Adrenal gland (tissue), 12 donors: ENCODE results near the gene LRP2. TPM values are rescaled to one million over a fixed set of nuclear protein-coding genes. Genes with fewer than 3 reads are reported as not detected.

Experiments
- DNase-seq, 7 donors: peaks; one replicate each; pipeline ENCODE4 v3.0.0-alpha.2; 2019 to 2020
- H3K27ac ChIP-seq, 5 donors: fragments of 200-600 bp; sonication (generic) in 4 of 5; 1 replicate in 3 of 5; 2 replicates in 2 of 5; pipeline versions ENCODE4 v1.5.1 to v1.8.0; 2016 to 2020; ENCODE audit warnings: mild to moderate bottlenecking in 1 of 5
- H3K27me3 ChIP-seq: fragments of 200-600 bp; 2 replicates; pipeline ENCODE4 v1.8.0; 2021
- H3K36me3 ChIP-seq, 2 donors: fragments of 200-600 bp; replicated peaks in 1 of 2; 1 replicate in 1 of 2; 2 replicates in 1 of 2; pipeline versions ENCODE4 v1.5.1 to v1.8.0; 2018 to 2022
- H3K4me1 ChIP-seq, 2 donors: fragments of 200-600 bp; replicated peaks in 1 of 2; 1 replicate in 1 of 2; 2 replicates in 1 of 2; pipeline versions ENCODE4 v1.5.1 to v1.8.0; 2018 to 2021
- H3K4me3 ChIP-seq, 4 donors: fragments of 200-600 bp; sonication (generic) in 3 of 4; one replicate each; pipeline ENCODE4 v1.5.1; 2016 to 2018
- H3K9me3 ChIP-seq, 3 donors: fragments of 200-600 bp; sonication (generic) in 1 of 3; replicated peaks in 1 of 3; 1 replicate in 2 of 3; 2 replicates in 1 of 3; pipeline versions ENCODE4 v1.5.1 to v1.8.0; 2016 to 2021
- POLR2A ChIP-seq, 2 donors: fragments of 450-650 bp; IDR thresholded peaks; one replicate each; pipeline ENCODE4 v1.6.1; 2017; ENCODE audit warnings: antibody characterized with exemption in 2 of 2, mild to moderate bottlenecking in 2 of 2, moderate library complexity in 1 of 2
- WGBS, 4 donors: extraction: QIAGEN DNeasy Blood & Tissue Kit in 2 of 4; methylation state at CpG; one replicate each; pipeline versions ENCODE4 v1.1.5 to v1.1.7; 2013 to 2017; 5-methylcytosine and 5-hydroxymethylcytosine counted together
- intact Hi-C, 2 donors: fragments of 100-400 bp; cut with DNase I; formaldehyde crosslinking; loops; one replicate each; pipeline versions ENCODE4 v1.14.1 to v1.15.0; 2022 to 2023
- polyA plus RNA-seq, 3 donors: library from polyadenylated mRNA; stranded (reverse); fragments of 200-250 nt in 2 of 3; fragments of 350-450 nt in 1 of 3; fragmentation: Illumina TruSeq in 1 of 3; extraction: RNeasy Lipid Tissue Mini Kit (QIAGEN cat#74804) in 1 of 3; gene quantifications; one replicate each; pipeline ENCODE4 v1.2.3, GENCODE V29; 2013 to 2014
- total RNA-seq, 9 donors: library from RNA; depleted of rRNA in 4 of 9; stranded (reverse); fragments of >200 nt in 4 of 9; fragments of 120-200 nt in 1 of 9; fragmentation: NEBNext Ultra II Directional in 1 of 9; extraction: Animal tissue kit (Norgen Biotek cat#: 25700) in 1 of 9; gene quantifications; one replicate each; pipeline versions ENCODE4 v1.1.0 to v1.2.4, GENCODE V29; 2013 to 2023
- TF ChIP-seq, protein P1 (sequence below), 6 experiments: fragments of 450-650 bp in 4 of 6; fragments of 200-600 bp in 2 of 6; sonication (generic) in 1 of 6; IDR thresholded peaks; 1 replicate in 5 of 6; 2 replicates in 1 of 6; pipeline versions ENCODE4 v1.5.1 to v1.8.0; 2016 to 2021; ENCODE audit warnings: antibody characterized with exemption in 6 of 6, mild to moderate bottlenecking in 2 of 6, moderate library complexity in 1 of 6
- donor health status: healthy with polysubstance abuse.
- donor health status: Bipolar disorder and iron deficiency.
- donor health status: DM: yes; HTN: yes; CAD: no.
- donor health status: DM: no; HTN: no; CAD: no.
- donor health status: DM: no; HTN: no; CAD: no.
- donor health status: DM: yes; HTN: yes; CAD: no.

The LRP2 gene
- total and polyA plus RNA-seq, 12 donors, result 0.04 to 0.43 (median 0.10) TPM; not detected in 8

DNA sequence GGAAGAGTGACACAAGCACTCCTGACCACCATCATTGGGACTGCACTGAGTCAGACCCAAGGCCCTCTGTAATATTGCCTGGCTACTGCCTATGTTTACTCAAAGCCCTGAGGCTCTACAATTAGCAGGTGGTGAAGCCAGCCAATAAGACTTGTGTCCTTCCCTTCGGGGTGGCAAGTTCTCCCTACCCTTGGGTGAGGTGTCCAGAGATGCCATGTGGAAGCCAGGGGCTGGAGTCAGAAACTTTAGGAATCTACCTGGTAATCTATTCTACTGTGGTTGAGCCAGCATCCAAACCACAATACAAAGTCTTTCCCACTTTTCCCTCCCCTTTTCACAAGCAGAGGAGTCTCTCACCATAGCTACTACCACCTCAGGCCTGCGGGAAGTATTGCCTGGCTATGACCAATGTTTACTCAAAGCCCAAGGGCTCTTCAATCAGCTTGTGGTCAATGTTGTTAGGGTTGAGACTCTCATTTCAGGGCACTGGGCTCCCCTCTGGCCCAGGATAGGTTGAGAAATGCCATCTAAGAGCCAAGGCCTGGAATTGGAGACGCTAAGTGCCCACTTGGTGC, 275.4 kb downstream of the LRP2 start:
- Histone ChIP-seq H3K36me3 (no peaks in the 10 kb centered on the region), H3K9me3 (no peaks in the 10 kb centered on the region), H3K27ac (no peak overlapping the region), H3K4me3 (no peak overlapping the region), H3K27me3 (no peaks in the 10 kb centered on the region), H3K4me1 (no peaks in the 10 kb centered on the region)
- no peak for DNase-seq
- WGBS, 4 donors, result 80 to 93% (median 85%) methylated on average over 3 of the region's 3 CpGs
- intact Hi-C loops, result no loop called here
- TF ChIP-seq, protein P1, sequence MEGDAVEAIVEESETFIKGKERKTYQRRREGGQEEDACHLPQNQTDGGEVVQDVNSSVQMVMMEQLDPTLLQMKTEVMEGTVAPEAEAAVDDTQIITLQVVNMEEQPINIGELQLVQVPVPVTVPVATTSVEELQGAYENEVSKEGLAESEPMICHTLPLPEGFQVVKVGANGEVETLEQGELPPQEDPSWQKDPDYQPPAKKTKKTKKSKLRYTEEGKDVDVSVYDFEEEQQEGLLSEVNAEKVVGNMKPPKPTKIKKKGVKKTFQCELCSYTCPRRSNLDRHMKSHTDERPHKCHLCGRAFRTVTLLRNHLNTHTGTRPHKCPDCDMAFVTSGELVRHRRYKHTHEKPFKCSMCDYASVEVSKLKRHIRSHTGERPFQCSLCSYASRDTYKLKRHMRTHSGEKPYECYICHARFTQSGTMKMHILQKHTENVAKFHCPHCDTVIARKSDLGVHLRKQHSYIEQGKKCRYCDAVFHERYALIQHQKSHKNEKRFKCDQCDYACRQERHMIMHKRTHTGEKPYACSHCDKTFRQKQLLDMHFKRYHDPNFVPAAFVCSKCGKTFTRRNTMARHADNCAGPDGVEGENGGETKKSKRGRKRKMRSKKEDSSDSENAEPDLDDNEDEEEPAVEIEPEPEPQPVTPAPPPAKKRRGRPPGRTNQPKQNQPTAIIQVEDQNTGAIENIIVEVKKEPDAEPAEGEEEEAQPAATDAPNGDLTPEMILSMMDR (IDR thresholded peaks at IDR 0.05), result no peak
- TF ChIP-seq POLR2A (IDR thresholded peaks at IDR 0.05), result no peak

DNA sequence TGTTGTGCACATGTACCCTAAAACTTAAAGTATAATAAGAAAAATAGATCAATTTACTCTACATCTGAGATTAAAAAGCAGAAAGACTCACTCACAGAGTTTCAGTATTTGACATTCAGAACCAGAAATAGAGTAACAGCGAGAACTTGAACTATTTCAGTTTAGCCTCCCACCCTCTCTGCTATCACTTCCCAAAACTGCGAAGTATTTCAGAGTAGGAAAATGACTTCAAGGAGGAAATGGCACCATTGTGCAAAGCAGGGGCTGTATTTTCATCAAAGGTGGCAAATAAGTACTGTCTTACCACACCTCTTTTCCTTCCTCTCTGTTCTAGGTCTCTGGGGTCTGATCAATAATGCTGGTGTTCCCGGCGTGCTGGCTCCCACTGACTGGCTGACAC, 279.3 kb downstream of the LRP2 start:
- no peak for DNase-seq
- no peak for TF ChIP-seq POLR2A (IDR thresholded peaks at IDR 0.05)
- TF ChIP-seq, protein P1 (IDR thresholded peaks at IDR 0.05), result no peak
- 51 to 66% (median 58%) methylated on average over 4 of the region's 4 CpGs for WGBS, 4 donors
- Histone ChIP-seq H3K36me3 (no peaks in the 10 kb centered on the region), H3K27me3 (no peaks in the 10 kb centered on the region), H3K4me1 (no peaks in the 10 kb centered on the region), H3K4me3 (no peak overlapping the region), H3K9me3 (no peaks in the 10 kb centered on the region), H3K27ac (no peak overlapping the region)
- intact Hi-C loops, result no loop called here

DNA sequence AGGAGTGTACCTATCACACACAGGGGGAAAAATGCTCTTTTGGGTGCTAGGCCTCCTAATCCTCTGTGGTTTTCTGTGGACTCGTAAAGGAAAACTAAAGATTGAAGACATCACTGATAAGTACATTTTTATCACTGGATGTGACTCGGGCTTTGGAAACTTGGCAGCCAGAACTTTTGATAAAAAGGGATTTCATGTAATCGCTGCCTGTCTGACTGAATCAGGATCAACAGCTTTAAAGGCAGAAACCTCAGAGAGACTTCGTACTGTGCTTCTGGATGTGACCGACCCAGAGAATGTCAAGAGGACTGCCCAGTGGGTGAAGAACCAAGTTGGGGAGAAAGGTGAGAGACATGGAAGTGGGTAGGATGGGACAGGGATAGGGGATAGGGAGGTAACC, 280.8 kb downstream of the LRP2 start:
- 71 to 87% (median 74%) methylated on average over 5 of the region's 5 CpGs for WGBS, 4 donors
- H3K4me3 ChIP-seq, result no peak overlapping the region
- H3K9me3 ChIP-seq, result no peaks in the 10 kb centered on the region
- TF ChIP-seq, protein P1 (IDR thresholded peaks at IDR 0.05), result no peak
- TF ChIP-seq POLR2A (IDR thresholded peaks at IDR 0.05), result no peak
- no peak for DNase-seq
- H3K27ac ChIP-seq, result no peak overlapping the region
- H3K36me3 ChIP-seq, result no peaks in the 10 kb centered on the region
- intact Hi-C loops, result no loop called here
- no peaks in the 10 kb centered on the region for H3K27me3 ChIP-seq
- H3K4me1 ChIP-seq, result no peaks in the 10 kb centered on the region

DNA sequence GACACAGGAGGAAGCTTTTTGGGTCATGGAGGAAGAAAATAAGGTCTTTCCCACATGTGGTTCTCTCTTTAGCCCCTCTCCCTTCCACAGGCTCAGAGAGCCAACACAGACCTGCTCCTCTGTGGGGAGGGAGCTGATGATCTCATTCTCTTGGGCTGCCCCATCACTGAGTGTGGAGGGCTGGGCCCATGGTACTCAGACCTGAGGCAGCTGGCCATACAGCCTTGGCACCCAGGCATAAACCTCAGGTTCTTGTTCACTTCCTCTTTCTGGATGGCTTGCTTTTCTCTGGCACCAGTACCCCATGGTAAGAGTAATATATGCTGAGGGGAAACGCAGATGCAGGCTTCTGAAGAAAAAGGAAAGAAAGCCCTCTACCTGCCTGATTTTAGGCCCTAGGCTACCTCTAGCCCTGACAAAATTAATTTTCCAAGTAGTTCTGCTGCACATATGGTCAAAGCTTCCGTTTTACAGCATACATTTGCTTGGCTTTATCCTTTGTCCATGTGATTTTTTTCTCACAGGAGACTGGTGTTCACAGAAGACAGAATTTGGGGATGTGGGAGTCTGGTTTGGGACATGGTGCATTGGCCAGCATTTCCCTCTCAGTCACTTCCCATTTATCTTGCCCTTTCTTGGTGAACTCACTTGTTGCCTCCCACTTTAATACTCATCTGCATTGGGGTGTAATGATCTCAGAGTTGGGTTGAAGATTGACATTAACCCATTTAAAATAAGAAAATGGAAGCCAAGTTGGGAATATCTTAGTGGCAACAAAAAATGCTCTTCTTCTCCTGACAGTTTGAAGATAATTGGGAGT, 281.9 kb downstream of the LRP2 start:
- H3K27me3 ChIP-seq, result no peaks in the 10 kb centered on the region
- TF ChIP-seq, protein P1 (IDR thresholded peaks at IDR 0.05), result no peak
- no peak for TF ChIP-seq POLR2A (IDR thresholded peaks at IDR 0.05)
- no peak for DNase-seq
- 58 to 78% (median 70%) methylated on average over 2 of the region's 2 CpGs for WGBS, 4 donors
- H3K4me1 ChIP-seq, result no peaks in the 10 kb centered on the region
- H3K36me3 ChIP-seq, result no peaks in the 10 kb centered on the region
- intact Hi-C loops, result no loop called here
- no peaks in the 10 kb centered on the region for H3K9me3 ChIP-seq
- no peak overlapping the region for H3K4me3 ChIP-seq
- H3K27ac ChIP-seq, result no peak overlapping the region
